ENCODE results near the gene C16orf78.

DNA sequence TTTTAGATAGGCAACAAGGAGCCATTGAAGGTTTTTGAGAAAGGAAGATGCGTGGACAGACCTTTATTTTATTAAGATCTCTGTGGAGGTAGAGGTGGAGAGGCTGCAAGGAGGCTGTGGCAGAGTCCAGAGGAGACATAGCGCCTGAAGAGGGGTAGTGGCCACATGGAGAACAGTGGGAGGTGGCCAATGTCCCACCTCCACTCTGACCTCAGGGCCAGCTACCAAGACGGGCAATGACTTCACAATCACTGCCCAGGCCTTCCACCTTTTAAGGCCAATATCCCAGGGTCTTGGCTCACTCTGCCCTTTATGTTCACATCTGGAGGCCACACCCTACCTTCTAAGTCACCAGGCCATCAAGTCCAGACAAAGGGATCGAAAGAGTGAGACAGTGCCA, at the start of gene C16orf78:
- no peak for TF ChIP-seq CTCF (IDR thresholded peaks at IDR 0.05)
- TF ChIP-seq ATF2 (CRISPR knock-in tag; IDR thresholded peaks at IDR 0.05; ENCODE audit: borderline replicate concordance, low read depth) = no peak
- no peak for TF ChIP-seq ZNF317 (CRISPR knock-in tag; IDR thresholded peaks at IDR 0.05; ENCODE audit: borderline replicate concordance, low read depth)

Data from WTC11 (cell line).